Stimulated activated CD8-positive, alpha-beta memory T cell treated with anti-CD3 and anti-CD28 coated beads, Interleukin-15, amount 100 ng/mL, for 48 hours (primary cell): ENCODE data around the gene STRN.
"Not testable (repeated sequence)": the region's sequence is repeated elsewhere in the genome, so short reads cannot be mapped to it uniquely, and the experiment has no call there.

Experiments
- DNase-seq, 2 donors: peaks; one replicate each; pipeline ENCODE4 v3.0.0-alpha.2; 2020; ENCODE audit warnings: low read depth in 2 of 2

STRN gene

DNA sequence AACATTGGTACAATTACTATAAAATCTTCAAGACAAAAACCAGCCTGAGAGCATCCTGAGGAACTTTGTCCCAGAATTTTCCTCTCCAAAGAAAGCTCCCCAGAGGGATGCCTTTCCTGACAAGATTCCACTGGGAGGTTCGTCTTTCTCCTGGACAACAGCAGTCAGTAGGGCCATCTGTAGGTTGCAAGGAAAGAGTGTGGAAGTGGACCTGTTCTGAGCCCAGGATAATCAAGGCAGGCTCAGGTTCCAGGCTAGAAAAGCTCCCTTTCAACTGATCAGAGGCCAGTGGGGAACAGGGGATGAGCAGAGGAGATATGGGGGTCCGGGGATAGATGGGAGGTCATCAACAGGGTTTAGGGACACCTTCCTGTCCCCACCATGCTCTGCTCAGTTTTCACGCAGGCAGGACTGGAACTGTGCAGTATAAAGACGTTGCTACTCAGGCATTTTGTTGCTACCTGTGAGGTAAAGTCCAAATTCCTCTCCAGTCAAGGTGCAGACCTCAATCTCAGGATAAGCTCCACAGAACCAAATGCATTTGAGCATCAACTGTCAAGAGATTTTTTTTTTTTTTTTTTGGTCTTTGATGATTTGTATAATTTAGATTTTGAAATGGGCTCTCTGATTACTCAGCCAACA, 126.2 kb downstream of the STRN start:
- DNase-seq = no peak

DNA sequence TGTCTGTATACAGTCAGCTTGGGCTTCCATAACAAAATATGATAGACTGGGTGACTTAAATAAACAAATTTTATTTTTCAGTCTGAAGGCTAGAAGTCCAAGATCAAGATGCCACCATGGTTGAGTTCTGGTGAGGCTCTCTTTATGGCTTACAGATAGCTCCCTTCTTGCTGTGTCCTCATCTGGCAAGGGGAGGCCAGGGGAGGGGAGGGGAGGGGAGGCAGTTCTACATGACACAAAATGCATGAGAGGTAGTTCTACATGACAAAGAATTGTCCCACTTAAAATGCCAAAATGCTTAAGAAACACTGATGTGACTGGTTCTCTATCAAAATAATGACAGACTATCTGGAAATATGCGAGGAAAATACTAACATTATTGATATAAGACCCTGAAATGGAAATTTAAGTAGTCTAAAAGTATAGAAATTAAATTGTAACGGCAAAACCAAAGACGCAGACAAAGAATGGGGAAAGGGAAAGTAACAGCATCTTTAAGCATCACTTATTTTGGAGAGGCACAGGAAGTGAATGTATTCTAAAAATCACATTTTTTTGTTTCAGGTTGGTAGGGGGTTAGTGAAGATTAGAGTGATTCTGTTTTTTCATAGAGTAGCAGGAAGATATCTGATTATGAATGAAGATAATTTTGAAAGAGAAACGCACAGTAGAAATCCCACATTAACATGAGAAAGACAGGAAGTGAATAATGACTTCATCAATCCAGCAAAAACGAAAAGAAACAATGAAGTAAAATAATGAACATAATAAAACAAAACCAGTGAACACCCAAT, 131.4 kb downstream of the STRN start:
- no peak for DNase-seq

- no peak for DNase-seq
Observed at GRCh38 chr2:36834203-36834602, 132.1 kb downstream of the STRN start.

- no peak for DNase-seq
Observed at GRCh38 chr2:36831185-36831584, 135.2 kb downstream of the STRN start.

DNA sequence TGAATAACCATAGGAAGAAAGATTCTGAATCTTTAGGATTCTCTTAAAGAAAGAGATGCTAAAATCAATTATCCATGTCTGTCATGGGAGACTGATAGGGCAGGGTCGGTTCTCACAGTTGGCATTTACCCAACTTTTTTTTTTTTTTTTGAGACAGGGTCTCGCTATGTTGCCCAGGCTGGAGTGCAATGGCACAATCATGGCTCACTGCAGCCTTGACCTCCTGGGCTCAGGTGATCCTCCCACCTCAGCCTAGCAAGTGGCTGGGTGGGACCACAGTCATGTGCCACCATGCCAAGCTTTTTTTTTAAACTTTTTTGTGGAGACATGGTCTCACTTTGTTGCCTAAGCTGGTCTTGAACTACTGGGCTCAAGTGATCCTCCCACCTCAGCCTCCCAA, 141.7 kb downstream of the STRN start:
- DNase-seq = not testable (repeated sequence)

DNA sequence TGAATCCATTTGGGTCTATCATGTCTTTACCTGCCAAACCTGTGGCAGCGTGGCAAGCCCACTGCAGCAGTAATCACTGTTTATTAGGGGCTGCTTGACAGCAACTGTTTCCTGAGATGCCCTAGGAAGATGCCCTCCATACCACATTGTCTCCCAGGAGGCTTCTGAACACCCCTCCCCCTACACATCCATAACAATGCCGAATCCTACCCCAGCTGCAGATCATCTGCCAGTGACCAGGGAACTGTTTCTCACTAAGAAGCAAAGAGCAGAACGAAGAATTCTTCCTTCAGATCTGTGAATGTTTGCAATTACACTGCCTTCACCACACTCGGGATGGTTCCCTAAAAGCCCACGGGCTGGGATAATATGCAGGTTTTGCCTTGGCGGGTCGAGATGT, 142.1 kb downstream of the STRN start:
- DNase-seq = no peak

DNA sequence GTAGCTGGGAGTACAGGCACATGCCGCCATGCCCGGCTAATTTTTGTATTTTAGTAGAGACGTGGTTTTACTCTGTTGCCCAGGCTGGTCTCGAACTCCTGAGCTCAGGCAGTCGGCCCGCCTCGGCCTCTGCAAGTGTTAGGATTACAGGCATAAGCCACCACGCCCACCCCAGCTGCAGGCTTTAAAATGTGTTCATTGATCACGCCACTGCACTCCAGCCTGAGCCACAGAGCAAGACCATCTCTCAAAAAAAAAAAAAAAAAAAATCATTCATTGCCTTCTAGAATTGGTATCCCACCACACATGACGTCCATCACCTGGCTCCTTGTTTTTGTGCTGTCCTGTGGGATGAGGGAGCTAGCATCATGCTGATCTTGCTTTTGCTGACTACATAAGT, 142.5 kb downstream of the STRN start:
- no peak for DNase-seq

- no peak for DNase-seq
Observed at GRCh38 chr2:36820942-36821605, 145.3 kb downstream of the STRN start.

DNA sequence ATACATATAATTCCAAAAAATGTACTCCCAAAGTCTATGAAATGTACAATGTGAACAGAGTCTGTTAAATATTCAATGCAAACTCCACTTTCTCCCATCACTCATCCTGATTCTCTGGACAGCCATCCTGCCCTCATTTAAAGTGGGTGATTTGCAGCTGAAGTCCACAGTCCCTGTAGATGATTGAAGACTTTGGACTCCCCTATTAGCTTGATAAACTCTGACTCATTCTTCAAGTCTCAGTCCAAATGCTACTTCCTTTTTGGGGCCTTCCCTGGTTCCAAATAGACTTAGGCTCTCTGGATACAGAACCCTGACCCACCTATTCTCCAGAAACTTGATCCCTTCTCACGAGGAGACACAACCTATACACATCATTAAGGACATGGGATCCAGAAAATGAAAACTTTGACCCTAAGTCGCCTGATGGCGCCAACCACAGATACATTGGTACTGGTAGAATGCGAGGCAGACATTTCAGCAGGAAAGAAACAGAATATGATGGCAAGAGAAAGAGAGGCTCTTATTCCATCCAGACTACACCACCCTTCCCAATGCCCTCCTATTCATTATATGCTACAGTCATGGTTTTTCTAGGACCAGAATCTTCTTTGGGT, 147.1 kb downstream of the STRN start:
- DNase-seq = no peak

- no peak for DNase-seq
Observed at GRCh38 chr2:36818542-36818941, 147.8 kb downstream of the STRN start.

DNA sequence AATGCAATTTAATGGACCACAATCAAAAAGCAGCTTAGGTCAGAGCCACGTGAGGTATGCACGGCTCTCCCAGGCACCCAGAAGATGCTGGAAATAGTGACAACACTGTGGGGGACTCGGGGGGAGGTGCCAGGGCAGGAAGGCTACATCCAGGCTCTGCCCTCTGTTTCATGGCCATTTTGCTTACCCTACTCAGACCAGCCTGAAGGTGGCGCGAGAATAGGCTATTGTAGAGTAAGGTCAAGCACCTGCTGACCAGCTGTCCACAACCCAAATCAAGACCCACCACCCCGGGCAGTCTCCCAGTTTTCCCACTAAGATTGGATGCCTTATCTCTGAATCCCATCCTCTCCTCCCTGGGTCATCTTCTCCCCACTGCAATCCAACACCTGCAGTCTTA, 154.1 kb downstream of the STRN start:
- no peak for DNase-seq

GRCh38 chr2:36811071-36811470, 155.3 kb downstream of the STRN start:
- DNase-seq = no peak

DNA sequence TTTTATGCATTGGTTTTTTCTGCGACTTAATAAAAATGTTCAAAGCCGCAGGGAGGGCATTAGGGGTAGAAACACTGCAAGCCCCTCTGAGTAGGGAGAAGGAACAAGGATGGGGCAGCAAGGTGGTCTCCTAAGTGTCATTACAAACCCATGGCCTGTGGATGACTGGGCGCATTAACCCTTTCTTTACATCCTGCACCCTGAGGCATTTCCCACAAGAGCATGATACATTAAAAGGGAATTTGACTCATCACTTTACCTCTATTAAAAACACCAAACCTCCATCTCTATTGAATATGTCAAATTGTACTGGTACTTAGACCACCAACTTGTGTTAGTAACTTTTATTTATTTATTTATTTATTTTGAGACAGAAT, 157.3 kb downstream of the STRN start:
- DNase-seq = no peak

DNA sequence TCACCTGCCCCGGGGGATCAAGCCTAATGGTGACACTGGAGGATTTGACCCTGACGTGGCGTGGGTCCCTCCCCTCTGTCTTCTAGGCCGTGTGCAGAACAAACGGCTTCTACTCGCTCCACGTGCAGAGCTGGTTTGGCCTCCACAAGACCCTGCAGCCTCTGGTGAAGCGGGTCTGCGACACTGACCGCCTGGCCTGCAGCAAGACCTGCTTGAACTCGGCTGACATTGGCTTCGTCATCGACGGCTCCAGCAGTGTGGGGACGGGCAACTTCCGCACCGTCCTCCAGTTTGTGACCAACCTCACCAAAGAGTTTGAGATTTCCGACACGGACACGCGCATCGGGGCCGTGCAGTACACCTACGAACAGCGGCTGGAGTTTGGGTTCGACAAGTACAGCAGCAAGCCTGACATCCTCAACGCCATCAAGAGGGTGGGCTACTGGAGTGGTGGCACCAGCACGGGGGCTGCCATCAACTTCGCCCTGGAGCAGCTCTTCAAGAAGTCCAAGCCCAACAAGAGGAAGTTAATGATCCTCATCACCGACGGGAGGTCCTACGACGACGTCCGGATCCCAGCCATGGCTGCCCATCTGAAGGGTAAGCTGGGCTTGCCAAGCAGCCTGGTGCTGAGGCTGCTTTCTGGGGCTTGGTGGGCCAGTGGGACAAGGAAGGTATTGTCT, 157.8 kb downstream of the STRN start:
- no peak for DNase-seq

DNA sequence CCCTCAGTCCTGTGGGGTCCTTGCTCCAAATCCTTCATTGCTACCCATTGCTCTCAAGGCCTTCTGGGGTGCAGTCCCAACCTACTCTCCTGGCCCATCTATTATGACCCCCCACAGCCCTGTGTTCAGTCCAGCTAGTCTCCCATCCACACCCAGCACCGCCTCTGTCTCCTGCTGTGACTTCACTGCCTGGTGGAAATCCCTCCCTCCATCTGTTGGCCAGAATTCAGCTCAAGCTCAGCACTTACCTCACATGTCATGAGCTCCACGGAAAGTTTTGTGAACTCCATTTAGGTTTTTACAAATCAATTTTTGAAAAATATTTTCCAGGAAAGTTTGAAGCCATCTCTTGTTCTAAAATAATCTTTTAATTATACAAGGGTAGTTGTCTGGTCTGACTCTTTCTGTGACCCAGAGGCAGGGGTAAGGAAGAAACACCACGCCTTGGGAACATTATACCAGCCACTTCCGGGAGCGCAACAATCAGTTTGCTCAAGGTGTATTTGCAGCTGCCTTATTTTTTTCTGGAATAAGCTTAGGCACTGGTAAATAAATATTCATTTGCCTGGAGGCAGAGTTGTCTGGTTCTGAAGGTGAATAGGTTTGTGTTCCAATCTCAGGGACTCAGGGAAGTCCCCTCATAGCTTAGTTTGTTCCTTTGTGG, 159.0 kb downstream of the STRN start:
- no peak for DNase-seq

DNA sequence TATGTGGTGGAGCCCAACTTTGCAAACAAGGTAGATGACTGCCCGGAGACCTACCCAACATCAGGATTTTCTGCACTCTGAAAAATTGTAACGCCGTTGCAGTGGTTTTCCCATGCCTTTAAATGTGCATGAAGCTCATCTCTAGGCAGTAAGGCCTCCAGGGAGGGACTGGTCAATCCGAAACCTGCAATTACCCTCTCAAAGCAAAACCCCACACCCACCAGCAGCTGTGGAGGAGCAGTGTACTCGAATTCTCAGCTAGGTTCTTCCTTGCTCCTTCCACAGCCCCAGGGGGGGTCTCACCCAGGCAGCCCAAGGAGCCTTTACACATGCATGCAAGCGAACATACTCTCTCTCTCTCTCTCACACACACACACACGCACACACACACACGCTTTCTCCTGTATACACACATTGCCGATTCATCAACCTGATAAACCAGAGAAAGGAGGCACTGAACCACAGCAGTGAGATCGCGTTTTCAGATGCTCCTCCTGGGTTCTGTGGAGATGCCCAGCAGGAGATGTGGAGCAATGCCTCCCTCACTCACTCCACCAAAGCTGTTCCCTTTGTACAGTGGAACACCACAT, 160.6 kb downstream of the STRN start:
- DNase-seq = no peak

DNA sequence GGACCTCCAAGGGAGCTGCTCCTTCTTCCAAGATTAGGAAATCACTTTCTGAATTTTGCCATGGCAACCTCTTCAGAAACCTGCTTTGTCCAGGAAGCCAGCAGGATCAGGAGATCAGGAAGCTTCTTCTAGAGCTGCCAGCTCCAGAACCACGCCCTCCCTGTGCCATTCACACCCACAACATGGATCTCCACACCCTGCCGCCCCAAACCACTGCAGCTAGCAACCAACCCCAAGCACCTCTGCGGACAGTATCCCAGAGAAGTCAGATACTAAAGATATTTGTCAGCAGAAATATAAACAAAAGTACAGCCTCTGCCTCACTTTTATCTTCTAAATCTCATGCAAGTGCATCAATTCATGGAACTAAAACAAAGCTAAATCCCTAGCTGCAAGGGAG, 163.4 kb downstream of the STRN start:
- no peak for DNase-seq

DNA sequence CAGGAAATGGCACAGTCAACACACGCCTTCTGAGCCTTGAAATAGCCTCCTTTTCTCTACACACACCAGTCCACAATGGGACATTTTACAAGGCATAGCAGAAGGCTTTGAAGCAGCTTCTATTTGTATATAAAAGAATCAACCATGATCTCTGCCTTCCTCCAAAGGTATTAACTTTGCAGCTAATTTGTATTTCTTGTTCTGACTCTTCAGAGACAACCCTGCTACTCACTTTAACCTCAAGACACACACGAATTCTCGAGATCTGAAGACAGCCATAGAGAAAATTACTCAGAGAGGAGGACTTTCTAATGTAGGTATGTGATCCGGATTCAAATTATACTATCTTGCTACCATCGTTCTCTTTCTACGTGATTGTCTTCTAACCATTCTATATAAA, 165.2 kb downstream of the STRN start:
- no peak for DNase-seq

DNA sequence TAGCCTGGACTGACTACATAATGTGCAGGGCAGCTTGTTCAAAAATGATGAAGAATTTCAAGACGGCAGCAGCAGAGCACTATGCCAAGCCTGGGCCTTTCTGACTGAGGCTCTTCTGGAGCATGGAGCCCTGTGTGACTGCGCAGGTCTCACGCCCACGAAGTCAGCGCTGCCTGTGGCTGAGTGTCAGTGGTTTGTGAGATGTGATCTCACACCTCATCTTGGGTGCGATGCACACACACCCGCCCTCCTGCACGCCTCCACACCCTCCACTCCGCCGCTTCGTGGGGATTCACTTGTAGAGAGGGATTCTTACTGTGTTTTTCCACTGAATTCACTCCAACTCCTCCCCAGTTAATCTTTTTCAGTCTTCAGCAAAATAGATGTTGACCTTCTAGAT, 166.0 kb downstream of the STRN start:
- peak; percentile 40 to 41 for DNase-seq

DNA sequence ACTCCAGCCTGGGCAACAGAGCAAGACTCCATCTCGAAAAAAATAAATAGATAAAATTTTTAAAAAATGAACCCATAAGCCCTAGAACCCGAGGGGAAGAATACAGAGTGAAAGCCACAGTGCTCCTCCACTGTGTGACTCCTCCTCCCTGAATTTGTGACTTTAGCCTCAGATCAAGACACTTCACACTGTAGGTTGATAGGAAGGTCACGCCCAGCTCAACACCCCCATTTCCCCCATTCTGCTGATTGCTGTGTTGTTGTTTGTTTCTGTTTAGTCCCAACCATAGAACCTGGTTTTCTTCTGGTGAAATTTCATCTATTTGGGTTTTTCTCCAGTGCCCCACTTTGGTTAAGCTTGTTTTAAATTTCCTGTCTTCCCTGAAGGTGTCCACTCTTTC, 167.6 kb downstream of the STRN start:
- DNase-seq = no peak
